Peyer's patch (tissue), 4 donors: ENCODE results near the gene PCSK5. TPM values are rescaled to one million over a fixed set of nuclear protein-coding genes. Genes with fewer than 3 reads are reported as not detected.

Source experiments
- DNase-seq, 3 donors: peaks; one replicate each; pipeline ENCODE4 v3.0.0-alpha.2; 2017 to 2019
- H3K27ac ChIP-seq, 4 donors: fragments of 200-600 bp; sonication (generic); one replicate each; pipeline ENCODE4 v1.5.1; 2016 to 2019
- H3K27me3 ChIP-seq, 2 donors: fragments of 200-600 bp; sonication (generic); one replicate each; pipeline ENCODE4 v1.5.1; 2019
- H3K36me3 ChIP-seq, 3 donors: fragments of 200-600 bp; sonication (generic); one replicate each; pipeline ENCODE4 v1.5.1; 2016 to 2019
- H3K4me1 ChIP-seq, 4 donors: fragments of 200-600 bp; sonication (generic); one replicate each; pipeline ENCODE4 v1.5.1; 2016 to 2019
- H3K4me3 ChIP-seq, 4 donors: fragments of 200-600 bp; sonication (generic); 1 replicate in 3 of 4; 2 replicates in 1 of 4; pipeline ENCODE4 v1.5.1; 2016 to 2019; ENCODE audit warnings: mild to moderate bottlenecking in 1 of 4
- H3K9me3 ChIP-seq, 4 donors: fragments of 200-600 bp; sonication (generic); one replicate each; pipeline ENCODE4 v1.5.1; 2016 to 2019; ENCODE audit warnings: mild to moderate bottlenecking in 1 of 4
- POLR2A ChIP-seq, 2 donors: fragments of 450-650 bp; IDR thresholded peaks; one replicate each; pipeline ENCODE4 v1.5.1; 2017; ENCODE audit warnings: antibody characterized with exemption in 2 of 2, mild to moderate bottlenecking in 2 of 2, moderate library complexity in 2 of 2
- total RNA-seq, 4 donors: library from RNA; depleted of rRNA; stranded (reverse); fragments of >200 nt; gene quantifications; one replicate each; pipeline ENCODE4 v1.1.0, GENCODE V29; 2016
- TF ChIP-seq, protein P1 (sequence below), 6 experiments: fragments of 450-650 bp in 4 of 6; fragments of 200-600 bp in 2 of 6; sonication (generic) in 1 of 6; IDR thresholded peaks; one replicate each; pipeline ENCODE4 v1.5.1; 2017 to 2019; ENCODE audit warnings: antibody characterized with exemption in 6 of 6, mild to moderate bottlenecking in 3 of 6, moderate library complexity in 1 of 6

PCSK5 gene
- total RNA-seq, 4 donors from 2014 or later: 77.6 to 488 (median 411) TPM

DNA sequence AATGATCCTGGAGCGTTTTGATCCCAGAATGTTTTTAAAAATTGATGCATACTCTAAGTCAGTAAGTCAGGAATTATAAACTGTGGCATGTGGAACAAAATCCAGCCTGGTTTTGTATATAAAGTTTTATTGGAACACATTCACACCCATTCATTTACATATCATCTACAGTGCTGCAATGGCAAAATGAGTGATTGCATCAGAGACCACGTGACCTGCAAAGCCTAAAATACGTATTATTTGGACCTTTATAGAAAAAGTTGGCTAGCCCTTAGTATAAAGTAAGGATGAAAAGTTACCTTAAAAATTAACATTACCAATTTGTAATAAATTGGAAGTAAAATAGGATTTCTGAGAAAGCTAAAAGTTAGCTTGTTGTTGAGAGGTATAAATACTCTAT is 95.0 kb downstream of the PCSK5 start:
- H3K9me3 ChIP-seq: no peaks in the 10 kb centered on the region
- H3K4me3 ChIP-seq: no peak overlapping the region
- no peak for DNase-seq
- peaks cover 0 to 27% (median 0%) of the 10 kb centered on the region in 4 donors for H3K4me1 ChIP-seq
- TF ChIP-seq POLR2A (IDR thresholded peaks at IDR 0.05): no peak
- TF ChIP-seq, protein P1, sequence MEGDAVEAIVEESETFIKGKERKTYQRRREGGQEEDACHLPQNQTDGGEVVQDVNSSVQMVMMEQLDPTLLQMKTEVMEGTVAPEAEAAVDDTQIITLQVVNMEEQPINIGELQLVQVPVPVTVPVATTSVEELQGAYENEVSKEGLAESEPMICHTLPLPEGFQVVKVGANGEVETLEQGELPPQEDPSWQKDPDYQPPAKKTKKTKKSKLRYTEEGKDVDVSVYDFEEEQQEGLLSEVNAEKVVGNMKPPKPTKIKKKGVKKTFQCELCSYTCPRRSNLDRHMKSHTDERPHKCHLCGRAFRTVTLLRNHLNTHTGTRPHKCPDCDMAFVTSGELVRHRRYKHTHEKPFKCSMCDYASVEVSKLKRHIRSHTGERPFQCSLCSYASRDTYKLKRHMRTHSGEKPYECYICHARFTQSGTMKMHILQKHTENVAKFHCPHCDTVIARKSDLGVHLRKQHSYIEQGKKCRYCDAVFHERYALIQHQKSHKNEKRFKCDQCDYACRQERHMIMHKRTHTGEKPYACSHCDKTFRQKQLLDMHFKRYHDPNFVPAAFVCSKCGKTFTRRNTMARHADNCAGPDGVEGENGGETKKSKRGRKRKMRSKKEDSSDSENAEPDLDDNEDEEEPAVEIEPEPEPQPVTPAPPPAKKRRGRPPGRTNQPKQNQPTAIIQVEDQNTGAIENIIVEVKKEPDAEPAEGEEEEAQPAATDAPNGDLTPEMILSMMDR (IDR thresholded peaks at IDR 0.05): no peak
- peaks cover 0 to 27% (median 0%) of the 10 kb centered on the region in 3 donors for H3K36me3 ChIP-seq
- H3K27ac ChIP-seq: no peak overlapping the region
- no peaks in the 10 kb centered on the region for H3K27me3 ChIP-seq

DNA sequence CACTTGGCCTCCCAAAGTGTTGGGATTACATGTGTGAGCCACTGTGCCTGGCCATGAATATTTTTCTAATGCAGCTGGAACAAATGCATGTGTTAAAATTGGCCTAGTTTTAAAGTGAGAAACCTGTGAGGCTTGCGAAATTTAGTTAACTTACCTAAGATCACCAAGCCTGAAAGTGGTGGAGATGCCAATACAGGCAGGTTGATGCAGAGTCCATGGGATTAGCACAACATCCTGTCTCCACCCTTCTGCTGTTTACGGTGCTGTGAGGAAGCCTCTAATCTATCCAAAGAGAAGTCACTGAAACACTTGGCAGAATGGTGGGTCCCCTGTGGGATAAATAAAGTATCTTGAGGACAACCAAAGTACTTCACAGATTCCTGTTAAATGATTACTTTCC is 98.2 kb downstream of the PCSK5 start:
- no peak overlapping the region for H3K27ac ChIP-seq
- no peak for DNase-seq
- H3K9me3 ChIP-seq: no peaks in the 10 kb centered on the region
- H3K4me1 ChIP-seq: peaks cover 0 to 29% (median 0%) of the 10 kb centered on the region in 4 donors
- no peaks in the 10 kb centered on the region for H3K27me3 ChIP-seq
- TF ChIP-seq, protein P1 (IDR thresholded peaks at IDR 0.05): no peak
- no peak for TF ChIP-seq POLR2A (IDR thresholded peaks at IDR 0.05)
- peaks cover 0 to 27% (median 0%) of the 10 kb centered on the region in 3 donors for H3K36me3 ChIP-seq
- H3K4me3 ChIP-seq: no peak overlapping the region

DNA sequence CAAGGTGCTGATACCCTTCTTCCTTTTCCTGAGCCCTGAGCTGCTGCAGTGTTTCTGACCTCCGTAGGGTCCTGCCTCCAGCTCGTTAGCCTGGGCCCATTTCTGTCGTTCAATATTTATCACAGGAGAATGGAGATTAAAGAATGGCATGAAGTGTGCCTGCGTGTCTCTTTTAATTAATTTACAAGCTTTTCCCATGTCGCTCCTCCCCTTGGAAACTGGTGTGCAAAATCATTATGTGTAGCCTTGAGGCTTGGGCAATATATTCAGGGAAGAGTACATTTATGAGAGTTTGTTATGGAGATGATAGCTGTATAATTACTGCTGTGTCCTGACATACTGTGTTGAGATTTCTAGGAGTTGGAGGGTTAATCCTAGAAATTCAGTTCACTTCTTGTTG is 99.7 kb downstream of the PCSK5 start:
- DNase-seq: no peak
- H3K4me3 ChIP-seq: no peak overlapping the region
- H3K36me3 ChIP-seq: peaks cover 0 to 27% (median 0%) of the 10 kb centered on the region in 3 donors
- TF ChIP-seq POLR2A (IDR thresholded peaks at IDR 0.05): no peak
- TF ChIP-seq, protein P1 (IDR thresholded peaks at IDR 0.05): no peak
- H3K27me3 ChIP-seq: no peaks in the 10 kb centered on the region
- peaks cover 0 to 29% (median 0%) of the 10 kb centered on the region in 4 donors for H3K4me1 ChIP-seq
- H3K9me3 ChIP-seq: no peaks in the 10 kb centered on the region
- peak overlapping the region in 2 of 4 donors; percentile 45 to 68 for H3K27ac ChIP-seq

DNA sequence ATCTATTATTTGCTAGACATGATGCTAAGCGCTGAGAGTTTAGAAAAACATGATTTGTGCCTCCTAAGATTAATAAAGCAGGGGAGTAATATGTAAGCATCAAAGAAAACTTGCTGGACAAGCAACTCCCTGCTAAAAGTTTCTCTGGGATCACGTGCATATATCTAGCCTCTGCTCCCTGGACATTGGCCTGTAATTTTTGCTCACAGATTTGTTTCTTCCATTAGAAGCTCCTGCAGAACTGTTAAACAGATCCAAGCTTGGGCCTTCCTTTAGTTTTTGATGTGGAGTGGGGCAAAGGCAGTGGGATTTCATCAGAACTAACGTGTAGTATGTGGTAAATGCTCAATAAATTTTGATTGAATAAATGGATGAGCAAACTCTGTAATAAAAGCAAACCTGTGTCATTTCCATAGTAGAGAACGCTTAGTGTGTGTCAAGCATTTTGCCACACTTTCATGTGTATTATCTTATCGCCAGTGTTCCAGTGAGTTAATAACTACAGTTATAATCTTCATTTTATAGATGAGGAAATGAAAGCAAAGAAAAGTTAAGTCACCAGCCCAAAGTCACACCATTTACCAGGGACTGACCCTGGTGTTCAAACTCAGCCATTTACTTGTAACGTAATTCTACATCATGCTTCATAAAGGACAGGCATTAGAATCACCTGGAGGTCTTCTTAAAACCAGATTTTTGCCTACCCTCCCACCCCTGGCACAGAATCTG is 100.3 kb downstream of the PCSK5 start:
- Histone ChIP-seq H3K4me1 (peaks cover 0 to 29% (median 0%) of the 10 kb centered on the region in 4 donors), H3K36me3 (peaks cover 0 to 27% (median 0%) of the 10 kb centered on the region in 3 donors), H3K27ac (peak overlapping the region in 3 of 4 donors; percentile 37 to 73 (median 68)), H3K27me3 (no peaks in the 10 kb centered on the region), H3K9me3 (no peaks in the 10 kb centered on the region), H3K4me3 (no peak overlapping the region)
- no peak for TF ChIP-seq POLR2A (IDR thresholded peaks at IDR 0.05)
- TF ChIP-seq, protein P1 (IDR thresholded peaks at IDR 0.05): peak in 3 of 6 experiments; percentile 26 to 33 (median 27)
- DNase-seq: no peak

DNA sequence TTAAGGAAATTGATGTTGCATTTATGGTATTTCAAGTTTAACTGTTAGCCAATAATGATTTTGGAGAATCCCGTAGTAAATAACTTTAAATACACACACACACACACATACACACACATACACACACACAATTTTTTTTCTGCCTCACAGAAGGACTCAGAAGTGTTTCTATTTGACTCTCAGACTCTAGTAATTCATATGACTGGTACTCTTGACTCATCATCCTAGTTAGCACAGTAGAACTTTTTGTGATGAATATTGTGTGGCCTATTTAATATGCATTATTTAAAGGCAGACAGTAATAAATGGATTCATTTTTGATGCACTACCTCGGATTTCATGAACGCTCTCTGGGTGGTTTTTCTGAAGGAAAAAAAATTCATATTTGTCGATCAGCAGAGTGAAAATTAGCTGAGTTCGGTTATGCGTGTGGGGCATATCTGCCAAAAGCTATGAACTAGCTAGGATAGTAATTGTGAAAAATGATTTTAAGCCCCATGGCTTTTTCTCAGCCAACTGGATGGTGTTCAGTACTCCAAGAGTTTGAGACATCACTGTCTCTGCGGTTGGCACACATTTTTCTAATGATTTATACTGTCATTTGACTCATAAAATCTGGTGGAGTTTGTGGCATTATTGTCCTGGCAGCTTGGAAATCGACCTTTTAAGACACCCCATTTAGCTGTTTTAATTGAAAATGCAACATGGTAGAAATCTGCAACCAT is 102.2 kb downstream of the PCSK5 start:
- Histone ChIP-seq H3K4me1 (peaks cover 0 to 43% (median 3%) of the 10 kb centered on the region in 4 donors), H3K27me3 (no peaks in the 10 kb centered on the region), H3K9me3 (no peaks in the 10 kb centered on the region), H3K27ac (peak overlapping the region in 1 of 4 donors; percentile 0), H3K36me3 (peaks cover 0 to 11% (median 0%) of the 10 kb centered on the region in 3 donors), H3K4me3 (no peak overlapping the region)
- DNase-seq: no peak
- TF ChIP-seq, protein P1 (IDR thresholded peaks at IDR 0.05): no peak
- no peak for TF ChIP-seq POLR2A (IDR thresholded peaks at IDR 0.05)
